AG09309 (cell line): ENCODE data around the gene MYO1A.
"Not testable (repeated sequence)": the region's sequence is repeated elsewhere in the genome, so short reads cannot be mapped to it uniquely, and the experiment has no call there.

Experiments used
- DNase-seq: peaks from one replicate; pipeline ENCODE4 v3.0.0-alpha.2; 2010; ENCODE audit warnings: low read depth
- H3K4me3 ChIP-seq: 2 replicates; pipeline ENCODE4 v1.5.1; 2011; ENCODE audit warnings: mild to moderate bottlenecking, low read depth, low read length, moderate library complexity; ENCODE audit not compliant: control insufficient read depth
- CTCF ChIP-seq: IDR thresholded peaks from 2 replicates; pipeline ENCODE4 v1.5.1; 2011; ENCODE audit warnings: mild to moderate bottlenecking, low read depth, low read length, inconsistent platforms; ENCODE audit not compliant: insufficient read depth, control insufficient read depth; ENCODE audit errors: missing control alignments

Gene MYO1A

GRCh38 chr12:57087010-57087690 is 37.2 kb upstream of the MYO1A start:
- peak overlapping the region; percentile 80 for H3K4me3 ChIP-seq
- peak; percentile 60 for DNase-seq
- TF ChIP-seq CTCF: no peak

- DNase-seq: no peak
- peak; percentile 40 for TF ChIP-seq CTCF
- peak overlapping the region; percentile 80 for H3K4me3 ChIP-seq
Measured at GRCh38 chr12:57086493-57087009, 36.6 kb upstream of the MYO1A start.

- H3K4me3 ChIP-seq: peak overlapping the region; percentile 80; the same call in 1 of the 2 replicates
- no peak for DNase-seq
- TF ChIP-seq CTCF: no peak
Measured at GRCh38 chr12:57085999-57086492, 36.1 kb upstream of the MYO1A start.

GRCh38 chr12:57080855-57081254 is 30.9 kb upstream of the MYO1A start:
- TF ChIP-seq CTCF: no peak
- H3K4me3 ChIP-seq: no peak overlapping the region
- DNase-seq: no peak

GRCh38 chr12:57079821-57080220 is 29.9 kb upstream of the MYO1A start:
- no peak for TF ChIP-seq CTCF
- no peak for DNase-seq
- H3K4me3 ChIP-seq: no peak overlapping the region

- H3K4me3 ChIP-seq: peak within 1 kb of the TSS; percentile 86
- peak; percentile 100 for DNase-seq
- no peak for TF ChIP-seq CTCF
Measured at GRCh38 chr12:57078519-57079404, 28.8 kb upstream of the MYO1A start, which contains the start of gene NEMP1. NEMP1 (minus strand) TSS chr12:57078791; CDS start chr12:57078745, 46 bp downstream.

- H3K4me3 ChIP-seq, DNase-seq: not testable (repeated sequence)
Measured at GRCh38 chr12:57073566-57074450, 23.9 kb upstream of the MYO1A start.
